HG02981 (cell line): ENCODE results near the gene KSR1.
"Not testable (repeated sequence)": the region's sequence is repeated elsewhere in the genome, so short reads cannot be mapped to it uniquely, and the experiment has no call there.

ENCODE experiments used
- ATAC-seq: cut with Tn5 transposase; IDR thresholded peaks from one replicate; pipeline ENCODE4 v1.9.1; 2021; ENCODE audit warnings: mild to moderate bottlenecking, moderate library complexity; ENCODE audit not compliant: unreplicated experiment

Gene KSR1

GRCh38 chr17:27670791-27671590, 214.7 kb downstream of the KSR1 start:
- no peak for ATAC-seq

- ATAC-seq = no peak
Observed at GRCh38 chr17:27671591-27671910, 215.3 kb downstream of the KSR1 start.

GRCh38 chr17:27671977-27672480, 215.8 kb downstream of the KSR1 start:
- ATAC-seq = not testable (repeated sequence)

- no peak for ATAC-seq
Observed at GRCh38 chr17:27674335-27674734, 218.1 kb downstream of the KSR1 start.
